A673 (cell line): ENCODE results near the gene ERVH48-1.
A peak's percentile ranks its signal among the peaks of the same experiment; 100 is the strongest.

Source experiments
- CTCF ChIP-seq: fragments of 300-800, 200-600 bp; sonication (generic); conservative IDR thresholded peaks from 2 replicates; pipeline ENCODE4 v1.5.1; 2017; ENCODE audit warnings: low read depth, mild to moderate bottlenecking, antibody characterized with exemption, low read length, moderate library complexity, mixed read lengths
- EZH2 ChIP-seq: fragments of 200-600 bp; sonication (generic); IDR thresholded peaks from 2 replicates; pipeline ENCODE4 v1.6.1; 2017; ENCODE audit warnings: borderline replicate concordance, low read depth, mild to moderate bottlenecking, mixed read lengths, antibody characterized with exemption, low read length; ENCODE audit not compliant: poor library complexity, severe bottlenecking

- peak; percentile 87 for TF ChIP-seq CTCF
- TF ChIP-seq EZH2, result no peak
These were observed 1.6 kb downstream of the ERVH48-1 start for GRCh38 chr21:42923553-42924432.
